NCI-H510A (cell line): Measurements from ENCODE around the gene REV1.
"Not testable (repeated sequence)": the region's sequence is repeated elsewhere in the genome, so short reads cannot be mapped to it uniquely, and the experiment has no call there.

Source experiments
- DNase-seq: peaks from one replicate; lab custom pipeline; 2025; lab: John Stamatoyannopoulos, UW

Gene REV1

DNA sequence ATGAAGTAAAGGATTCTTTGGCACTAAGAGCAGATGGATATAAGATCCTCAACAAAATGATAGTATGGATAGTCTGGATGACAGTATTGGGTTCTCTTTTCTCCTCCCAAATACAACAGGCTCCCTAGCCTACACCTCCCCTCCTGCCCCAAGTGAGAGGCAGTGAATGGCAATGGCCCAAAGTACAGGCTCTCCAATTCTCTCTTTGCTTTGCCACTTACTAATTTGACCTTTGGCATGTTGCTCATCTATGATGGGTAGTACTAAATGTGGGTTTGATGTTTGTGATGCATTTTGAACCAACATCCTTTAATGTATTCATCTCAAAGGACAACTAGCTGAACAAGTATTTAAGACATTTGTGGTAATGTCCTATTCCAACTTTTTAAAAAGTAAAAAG lies 86.7 kb downstream of the REV1 start:
- no peak for DNase-seq

DNA sequence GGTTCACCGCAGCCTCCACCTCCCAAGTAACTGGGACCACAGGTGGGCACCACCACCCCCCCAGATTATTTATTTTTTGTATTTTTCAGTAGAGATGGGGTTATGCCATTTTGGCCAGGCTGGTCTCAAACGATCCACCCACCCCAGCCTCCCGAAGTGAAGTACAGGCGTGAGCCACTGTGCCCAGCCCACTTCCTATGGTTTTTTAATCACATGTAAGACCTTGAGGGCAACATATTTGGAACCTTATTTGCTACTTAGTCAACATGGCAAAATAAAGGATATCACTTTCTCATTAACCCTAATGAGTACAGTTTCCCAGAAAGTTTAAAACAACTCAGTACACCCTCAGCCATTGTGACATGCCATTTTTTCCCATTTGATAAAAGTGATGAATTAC lies 88.0 kb downstream of the REV1 start:
- DNase-seq, result no peak

DNA sequence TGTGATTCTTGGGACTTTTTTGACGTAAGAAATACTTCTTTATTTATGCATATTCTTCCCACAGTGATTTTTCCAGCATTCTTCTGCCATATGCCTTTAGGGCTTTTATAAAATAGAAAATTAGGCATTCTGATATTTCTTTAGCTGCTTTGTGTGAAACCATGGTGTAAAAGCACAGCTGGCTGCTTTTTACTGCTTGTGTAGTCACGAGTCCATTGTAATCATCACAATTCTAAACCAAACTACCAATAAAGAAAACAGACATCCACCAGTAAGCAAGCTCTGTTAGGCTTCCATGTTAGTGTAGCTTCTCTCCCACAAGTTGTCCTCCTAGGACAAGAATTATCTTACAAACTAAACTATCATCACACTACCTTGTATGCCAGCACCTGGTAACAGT lies 90.0 kb downstream of the REV1 start:
- no peak for DNase-seq

GRCh38 chr2:99399063-99399462 lies 90.8 kb downstream of the REV1 start:
- DNase-seq, result no peak

DNA sequence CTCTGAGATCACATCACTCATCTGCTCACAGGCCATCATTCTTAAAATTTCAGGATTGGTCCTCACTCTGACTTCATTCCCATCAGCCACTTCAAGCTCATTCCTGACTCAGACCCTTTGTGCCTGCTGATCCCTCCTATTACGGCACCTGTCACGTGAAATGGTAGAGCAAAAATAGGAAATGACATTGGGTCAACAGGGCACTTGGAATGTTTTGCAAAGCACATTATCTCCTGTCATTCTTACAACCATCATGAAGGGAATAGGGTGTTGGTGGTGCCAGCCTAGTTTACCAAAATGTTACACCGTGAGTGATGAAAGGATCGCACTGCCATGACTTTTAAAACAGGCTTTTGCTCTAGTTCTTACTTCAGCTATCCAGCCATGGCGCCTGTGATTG lies 91.5 kb downstream of the REV1 start:
- DNase-seq, result no peak

DNA sequence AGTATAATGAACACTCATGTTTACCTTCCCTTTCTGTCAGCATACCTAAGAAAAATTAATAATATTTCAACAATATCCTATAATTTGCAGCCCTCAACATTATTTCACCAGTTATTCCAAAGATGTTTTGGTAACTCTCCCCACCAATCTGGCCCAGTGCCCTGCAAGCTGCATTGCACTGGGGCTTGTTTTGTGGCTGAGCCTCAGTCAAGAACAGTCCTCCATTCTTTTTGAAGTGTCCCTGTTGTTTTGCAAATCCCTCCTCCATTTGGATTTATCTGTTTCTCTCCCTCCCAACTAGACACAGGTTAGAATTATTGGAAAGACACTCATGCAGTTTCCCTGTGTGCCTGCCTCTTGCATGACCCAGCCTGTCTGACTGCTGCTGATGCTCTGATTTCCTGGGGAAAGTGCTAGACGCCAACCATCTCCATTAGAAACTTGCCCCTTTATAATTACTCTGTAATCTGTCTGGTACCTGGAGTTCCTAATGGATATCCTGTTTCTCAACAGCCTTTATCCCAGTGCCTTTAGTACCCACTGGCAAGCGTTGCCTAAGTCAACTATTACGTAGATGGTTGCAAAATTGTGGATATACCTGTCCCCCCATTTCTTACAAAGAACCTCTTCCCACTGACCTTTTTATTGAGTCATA lies 92.4 kb downstream of the REV1 start:
- DNase-seq, result no peak

DNA sequence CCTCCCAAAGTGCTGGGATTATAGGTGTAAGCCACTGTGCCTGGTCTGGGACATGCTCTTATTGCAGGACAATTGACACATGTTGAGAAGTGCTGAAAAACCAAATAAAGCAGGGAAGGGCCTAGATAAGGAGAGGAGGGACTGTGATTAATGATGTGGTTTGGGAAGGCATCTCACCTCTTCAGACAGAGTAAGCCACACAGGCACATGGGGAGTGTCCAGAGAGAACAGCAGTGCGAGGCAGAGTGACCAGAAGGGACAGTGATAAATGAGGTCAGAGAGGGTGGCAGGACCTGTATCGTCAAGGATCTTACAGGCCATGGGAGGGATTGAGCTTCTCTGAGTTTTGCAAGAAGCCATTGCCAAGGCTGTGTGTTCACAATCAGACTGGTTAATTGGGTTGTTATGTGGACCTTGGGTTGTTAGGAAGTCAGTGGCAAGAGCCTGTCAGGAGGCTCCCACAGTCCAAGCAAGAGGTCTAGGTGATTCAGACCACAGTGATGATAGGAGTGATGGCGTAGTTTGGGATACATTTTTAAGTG lies 94.2 kb downstream of the REV1 start:
- DNase-seq, result no peak

DNA sequence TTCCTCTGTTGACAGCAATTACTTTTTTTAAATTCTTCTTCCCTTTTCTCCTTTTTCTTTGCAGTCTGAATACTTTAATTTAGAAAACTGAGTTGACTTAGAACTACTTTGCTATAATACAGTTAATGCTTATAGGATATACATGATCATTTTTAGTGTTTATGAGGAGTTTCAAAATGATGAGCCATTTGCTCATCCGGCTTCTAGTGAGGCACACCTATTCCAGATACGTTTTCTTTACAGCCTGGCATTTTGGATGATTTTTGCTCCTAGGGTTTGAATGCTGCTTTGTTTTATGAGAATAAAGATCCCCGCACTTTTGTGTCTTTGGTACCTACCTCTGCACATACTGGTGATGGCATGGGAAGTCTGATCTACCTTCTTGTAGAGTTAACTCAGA lies 99.9 kb downstream of the REV1 start:
- DNase-seq, result no peak

DNA sequence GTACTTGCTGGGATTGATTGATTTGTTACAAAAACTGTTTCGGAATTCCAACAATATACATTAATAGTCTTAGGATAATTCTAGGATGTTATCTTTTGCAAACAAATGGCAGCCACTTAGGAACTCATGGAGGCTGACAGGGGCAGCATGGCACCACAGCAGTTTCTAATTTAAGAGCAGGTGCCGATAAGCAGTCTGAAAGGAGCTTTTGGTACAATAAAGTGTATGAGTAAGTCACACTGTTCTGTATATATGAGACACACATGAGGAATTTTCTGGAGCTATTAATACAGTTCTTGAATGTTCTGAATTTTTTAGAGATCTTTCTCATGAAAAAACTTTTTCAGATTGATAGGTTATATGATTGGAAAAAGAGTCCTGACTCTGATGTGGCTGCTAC lies 100.4 kb downstream of the REV1 start:
- DNase-seq, result no peak

DNA sequence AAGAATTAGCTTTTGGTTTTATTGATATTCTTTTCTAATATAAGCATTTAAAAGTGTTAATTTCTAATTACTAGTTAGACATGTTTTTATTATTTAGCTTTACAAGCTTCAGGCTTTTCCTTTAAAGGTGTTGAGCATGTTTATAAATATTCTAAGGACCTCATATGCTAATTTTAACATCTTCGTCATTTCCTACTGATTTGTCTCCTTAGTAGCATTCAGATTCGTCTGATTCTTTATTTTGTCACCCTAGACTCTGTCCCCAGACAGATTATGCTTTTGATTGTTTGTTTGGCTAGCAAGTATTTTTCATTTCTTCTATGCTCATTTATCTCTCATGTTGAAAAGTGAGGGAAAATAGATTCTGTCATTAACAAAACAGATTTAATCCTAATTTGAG lies 100.9 kb downstream of the REV1 start:
- no peak for DNase-seq

DNA sequence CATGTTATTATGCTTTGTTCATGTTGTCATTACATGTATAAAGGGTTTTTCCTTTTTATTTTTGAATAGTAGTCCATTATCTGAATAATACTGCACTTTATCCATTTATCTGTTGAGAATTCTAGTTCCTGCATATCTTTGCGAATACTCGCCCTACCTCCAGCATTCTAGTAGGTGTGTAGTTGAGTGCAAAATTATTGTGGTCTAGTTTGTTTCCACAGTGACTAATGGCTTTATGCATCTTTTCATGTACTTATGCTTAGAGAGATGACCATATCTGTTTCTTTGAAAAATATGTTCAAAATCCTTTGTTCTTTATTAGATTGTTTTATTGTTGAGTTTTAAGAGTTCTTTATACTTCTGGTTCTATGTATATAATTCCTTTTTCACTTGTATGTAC lies 103.8 kb downstream of the REV1 start:
- no peak for DNase-seq

- DNase-seq, result no peak
These were observed 107.7 kb downstream of the REV1 start for GRCh38 chr2:99382143-99382542.

- DNase-seq, result no peak
These were observed 109.3 kb downstream of the REV1 start for GRCh38 chr2:99380376-99381010.

GRCh38 chr2:99377879-99378278 lies 111.9 kb downstream of the REV1 start:
- DNase-seq, result no peak

DNA sequence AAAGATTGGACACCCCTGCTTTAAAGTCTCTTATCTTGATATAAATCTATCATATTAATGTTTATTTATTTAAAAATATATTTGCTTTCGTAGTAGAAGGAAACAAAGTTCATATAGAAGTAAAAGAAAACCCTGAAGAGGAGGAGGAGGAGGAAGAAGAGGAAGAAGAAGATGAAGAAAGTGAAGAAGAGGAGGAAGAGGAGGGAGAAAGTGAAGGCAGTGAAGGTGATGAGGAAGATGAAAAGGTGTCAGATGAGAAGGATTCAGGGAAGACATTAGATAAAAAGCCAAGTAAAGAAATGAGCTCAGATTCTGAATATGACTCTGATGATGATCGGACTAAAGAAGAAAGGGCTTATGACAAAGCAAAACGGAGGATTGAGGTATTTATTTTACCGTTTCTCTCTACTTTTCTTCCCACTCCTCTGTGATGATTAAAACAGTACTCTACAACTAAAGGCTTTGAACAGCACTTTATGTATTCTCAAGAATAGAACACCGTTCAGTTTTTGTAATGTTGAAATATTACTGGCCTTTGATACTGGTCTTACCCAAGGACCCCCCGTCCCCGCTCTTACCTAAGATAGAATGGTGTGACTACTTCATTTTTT lies 113.5 kb downstream of the REV1 start:
- no peak for DNase-seq

DNA sequence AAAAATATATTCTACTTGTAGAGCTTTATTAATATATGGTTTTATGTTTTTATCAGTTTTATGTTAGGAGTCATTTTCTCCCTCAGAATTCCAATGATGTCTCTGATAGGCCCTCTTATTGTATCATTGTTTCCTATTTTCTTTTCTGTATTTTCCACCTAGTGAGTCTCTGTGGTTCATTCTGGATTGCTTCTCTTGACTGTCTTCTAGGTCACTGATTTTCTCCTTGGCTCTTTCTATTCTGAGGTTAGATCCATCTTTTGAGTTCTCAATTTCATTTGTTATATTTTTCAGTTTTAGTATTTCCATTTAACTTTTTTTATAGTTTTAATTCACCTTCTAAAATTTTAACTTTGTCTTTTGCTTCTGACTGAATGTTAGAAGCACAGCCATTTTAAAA lies 115.1 kb downstream of the REV1 start:
- no peak for DNase-seq

DNA sequence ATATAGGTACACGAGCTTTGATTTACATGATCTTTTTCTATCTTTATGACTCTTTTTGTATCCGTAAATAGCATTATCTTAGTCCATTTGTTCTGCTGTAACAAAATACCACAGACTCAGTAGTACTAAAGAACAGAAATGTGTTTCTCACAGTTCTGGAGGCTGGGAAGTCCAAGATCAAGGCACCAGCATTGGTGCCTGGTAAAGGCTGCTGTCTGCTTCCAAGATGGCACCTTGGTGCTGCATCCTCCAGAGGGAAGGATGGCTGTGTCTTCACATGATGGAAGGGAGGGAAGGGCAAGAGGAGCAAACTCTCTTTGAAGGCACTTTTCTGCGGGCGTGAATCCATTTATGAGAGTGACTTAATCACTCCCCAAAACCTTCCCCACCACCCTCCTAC lies 116.7 kb downstream of the REV1 start:
- DNase-seq, result no peak

DNA sequence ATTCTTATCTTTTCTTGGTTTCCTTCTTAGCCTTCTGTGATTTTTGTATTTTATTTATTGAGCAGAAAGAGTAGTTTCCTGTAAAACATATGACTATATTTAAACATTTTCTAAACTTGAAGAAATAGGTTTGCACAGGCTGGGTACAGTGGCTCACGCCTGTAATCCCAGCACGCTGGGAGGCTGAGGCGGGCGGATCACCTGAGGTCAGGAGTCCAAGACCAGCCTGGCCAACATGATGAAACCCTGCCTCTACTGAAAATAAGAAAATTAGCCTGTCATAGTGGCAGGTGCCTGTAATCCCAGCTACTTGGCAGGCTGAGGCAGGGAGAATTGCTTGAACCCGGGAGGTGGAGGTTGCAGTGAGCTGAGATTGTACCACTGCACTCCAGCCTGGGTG lies 121.0 kb downstream of the REV1 start:
- DNase-seq, result not testable (repeated sequence)

DNA sequence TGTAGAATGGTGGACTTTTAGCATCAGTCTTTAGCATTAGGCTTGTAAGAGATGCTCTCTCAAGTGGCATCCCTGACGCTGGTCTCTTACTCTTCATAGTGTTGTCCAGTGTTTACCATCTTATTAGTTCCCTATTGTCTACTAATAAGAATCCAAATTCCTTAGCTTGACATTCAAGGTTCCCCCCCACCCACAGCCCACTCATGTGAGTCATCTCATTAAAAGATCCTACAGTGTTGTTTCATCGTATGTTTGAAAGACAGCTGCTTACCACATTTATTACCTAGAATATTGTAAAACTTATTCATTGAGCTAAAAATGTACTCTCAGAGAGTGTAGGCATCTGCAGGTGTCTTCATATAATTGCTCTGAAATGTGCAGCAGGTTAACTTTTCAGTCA lies 124.2 kb downstream of the REV1 start:
- DNase-seq, result no peak

DNA sequence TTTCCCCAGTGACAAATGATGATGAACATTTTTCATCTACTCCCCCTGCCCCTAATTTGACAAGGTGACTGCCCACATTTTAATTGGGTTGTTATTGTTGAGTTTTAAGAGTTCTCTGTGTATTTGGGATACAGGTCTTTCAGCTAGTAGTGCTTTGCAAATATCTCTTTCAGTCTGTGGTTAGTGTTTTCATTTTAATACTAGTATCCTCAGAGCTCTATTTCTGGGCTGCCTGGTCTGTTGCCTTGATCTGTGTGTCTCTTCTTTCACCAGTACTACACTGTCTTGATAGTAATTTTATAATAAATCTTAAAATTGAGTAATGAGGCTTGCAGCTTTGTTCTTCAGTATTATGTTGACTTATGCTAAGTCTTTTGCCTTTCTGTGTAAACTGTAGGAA lies 133.0 kb downstream of the REV1 start:
- DNase-seq, result no peak

DNA sequence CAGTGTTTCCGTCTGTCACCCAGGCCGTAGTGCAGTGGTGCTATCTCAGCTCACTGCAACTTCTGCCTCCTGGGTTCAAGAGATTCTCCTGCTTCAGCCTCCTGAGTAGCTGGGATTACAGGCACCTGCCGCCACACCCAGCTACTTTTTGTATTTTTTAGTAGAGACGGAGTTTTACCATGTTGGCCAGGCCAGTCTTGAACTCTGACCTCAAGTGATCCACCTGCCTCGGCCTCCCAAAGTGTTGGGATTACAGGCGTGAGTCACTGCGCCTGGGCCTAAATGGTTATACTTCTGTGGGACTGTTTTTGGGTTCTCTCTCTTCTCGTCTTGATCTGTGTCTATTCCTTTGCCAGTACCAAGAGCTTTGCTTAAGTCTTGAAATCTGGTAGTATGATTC lies 135.0 kb downstream of the REV1 start:
- DNase-seq, result not testable (repeated sequence)

DNA sequence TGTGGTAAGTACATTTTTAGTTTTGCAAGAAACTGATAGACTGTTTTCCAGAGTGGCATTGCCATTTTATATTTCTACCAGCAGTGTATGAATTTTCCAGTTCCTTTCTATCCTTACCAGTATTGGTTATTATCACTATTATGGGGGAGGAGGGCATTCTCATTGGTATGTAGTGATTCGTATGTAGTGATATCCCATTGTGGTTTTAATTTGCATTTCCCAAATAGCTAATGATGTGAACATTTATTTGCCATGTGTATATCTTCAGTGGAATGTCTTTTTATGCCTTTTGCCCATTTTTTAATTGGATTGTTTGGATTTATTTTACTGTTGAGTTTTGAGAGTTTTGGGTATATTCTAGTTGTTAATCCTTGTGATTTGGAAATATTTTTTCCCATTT lies 135.7 kb downstream of the REV1 start:
- no peak for DNase-seq
